T-helper 22 cell (primary cell): Measurements from ENCODE around the gene AARS2.

Experiments
- DNase-seq: peaks from one replicate; pipeline ENCODE4 v3.0.0-alpha.2; 2020; ENCODE audit warnings: low read depth

The AARS2 gene

GRCh38 chr6:44262467-44263353, 50.4 kb downstream of the AARS2 start:
- DNase-seq, result no peak

DNA sequence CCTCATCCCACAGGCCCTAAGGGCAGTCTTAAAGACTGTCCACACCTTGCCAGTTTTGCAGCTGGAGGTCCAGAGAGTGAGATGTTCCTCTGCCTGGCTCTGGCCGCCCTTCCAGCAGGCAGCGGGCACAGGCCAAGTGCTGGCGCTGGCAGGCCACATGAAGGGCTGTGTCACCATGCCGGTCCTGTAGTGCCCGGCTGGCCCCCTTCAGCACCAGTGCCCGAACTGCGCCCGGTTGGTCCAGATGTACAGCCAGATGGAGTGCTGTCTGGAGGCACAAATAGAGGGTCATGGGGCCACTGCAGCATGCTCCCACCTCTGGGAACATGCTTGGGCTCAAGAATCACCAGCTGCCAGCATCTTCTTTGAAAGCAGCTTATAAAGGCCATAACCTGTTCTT, 51.6 kb downstream of the AARS2 start:
- no peak for DNase-seq

DNA sequence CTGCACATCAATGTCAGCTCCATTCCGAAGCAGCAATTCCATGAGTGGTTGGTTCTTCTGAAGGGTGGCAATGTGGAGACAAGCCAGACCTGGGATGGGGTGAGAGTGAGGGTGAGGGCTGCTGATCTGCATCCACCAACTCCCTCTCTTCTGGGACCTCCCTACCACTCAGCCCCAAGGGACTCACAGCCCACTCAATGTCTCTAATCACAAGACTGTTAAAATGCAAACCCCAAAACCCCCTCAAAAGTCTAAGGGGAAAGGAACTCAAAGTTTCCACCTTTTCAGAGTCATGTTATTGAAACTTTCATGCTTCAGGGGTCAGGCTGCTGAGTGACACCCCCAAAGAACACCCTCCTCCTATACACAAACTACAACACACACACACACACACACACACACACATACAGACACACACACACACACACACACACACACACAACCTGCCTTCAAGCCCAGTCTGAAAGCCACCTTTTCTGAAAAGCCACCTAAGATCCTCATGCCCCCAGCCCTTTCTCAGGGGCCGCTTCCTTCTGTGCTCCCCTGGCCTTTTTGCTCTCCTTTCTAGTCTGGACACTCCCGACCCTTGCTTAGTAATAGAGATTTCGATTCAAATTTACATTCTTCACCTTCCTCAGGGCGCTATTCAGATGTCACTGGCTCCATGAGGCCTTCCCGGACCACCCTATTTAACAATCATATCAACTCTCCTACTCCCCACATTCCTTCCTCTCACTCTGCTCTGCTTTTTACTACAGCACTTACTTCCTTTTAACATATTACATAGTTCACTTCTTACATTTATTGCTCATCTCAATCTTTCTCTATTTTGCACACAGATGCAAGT, 52.5 kb downstream of the AARS2 start:
- no peak for DNase-seq

DNA sequence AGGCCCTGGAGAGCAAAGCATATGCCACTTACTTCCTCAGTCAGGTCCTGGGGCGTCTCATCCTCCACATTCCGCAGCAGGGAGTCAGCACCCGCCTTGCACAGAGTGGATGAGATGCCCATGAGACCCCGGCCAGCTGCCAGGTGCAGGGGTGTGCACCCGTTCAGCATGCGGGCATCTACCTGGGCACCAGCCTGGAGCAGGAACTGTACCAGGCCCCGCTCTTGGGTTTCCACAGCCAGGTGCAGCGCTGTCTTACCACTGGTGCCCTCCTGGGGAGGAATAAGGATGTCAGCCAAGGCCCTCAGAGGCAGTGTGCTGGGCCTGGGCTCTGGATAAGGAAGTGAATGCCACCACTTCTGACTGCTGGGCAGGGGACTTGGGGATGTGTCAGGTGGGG, 53.1 kb downstream of the AARS2 start:
- no peak for DNase-seq

- DNase-seq, result no peak
These were observed 54.2 kb downstream of the AARS2 start for GRCh38 chr6:44258921-44259320.

GRCh38 chr6:44258325-44258863, 54.8 kb downstream of the AARS2 start:
- no peak for DNase-seq

- DNase-seq, result no peak
These were observed 55.3 kb downstream of the AARS2 start for GRCh38 chr6:44257753-44258324.

- DNase-seq, result peak; percentile 42
These were observed 56.0 kb downstream of the AARS2 start, which contains the start of gene SLC35B2 for GRCh38 chr6:44257025-44257752. TSS of gene SLC35B2 (minus strand) at chr6:44257528. CDS start at chr6:44257410, 118 bp downstream.

DNA sequence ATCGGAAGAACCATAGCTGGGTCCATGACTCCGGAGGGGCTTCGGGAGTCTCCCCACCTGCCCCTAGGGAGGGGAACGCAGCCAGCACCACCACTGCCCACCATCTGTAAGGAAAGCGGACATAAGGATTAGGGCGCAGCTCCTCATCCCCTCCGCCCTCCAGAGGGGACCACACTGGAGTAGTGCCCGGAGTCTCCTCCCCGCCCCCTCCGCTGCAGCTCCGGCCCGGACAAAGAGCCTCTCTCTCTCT, 56.4 kb downstream of the AARS2 start:
- DNase-seq, result no peak

- DNase-seq, result no peak
These were observed 57.0 kb downstream of the AARS2 start for GRCh38 chr6:44255871-44256774.

DNA sequence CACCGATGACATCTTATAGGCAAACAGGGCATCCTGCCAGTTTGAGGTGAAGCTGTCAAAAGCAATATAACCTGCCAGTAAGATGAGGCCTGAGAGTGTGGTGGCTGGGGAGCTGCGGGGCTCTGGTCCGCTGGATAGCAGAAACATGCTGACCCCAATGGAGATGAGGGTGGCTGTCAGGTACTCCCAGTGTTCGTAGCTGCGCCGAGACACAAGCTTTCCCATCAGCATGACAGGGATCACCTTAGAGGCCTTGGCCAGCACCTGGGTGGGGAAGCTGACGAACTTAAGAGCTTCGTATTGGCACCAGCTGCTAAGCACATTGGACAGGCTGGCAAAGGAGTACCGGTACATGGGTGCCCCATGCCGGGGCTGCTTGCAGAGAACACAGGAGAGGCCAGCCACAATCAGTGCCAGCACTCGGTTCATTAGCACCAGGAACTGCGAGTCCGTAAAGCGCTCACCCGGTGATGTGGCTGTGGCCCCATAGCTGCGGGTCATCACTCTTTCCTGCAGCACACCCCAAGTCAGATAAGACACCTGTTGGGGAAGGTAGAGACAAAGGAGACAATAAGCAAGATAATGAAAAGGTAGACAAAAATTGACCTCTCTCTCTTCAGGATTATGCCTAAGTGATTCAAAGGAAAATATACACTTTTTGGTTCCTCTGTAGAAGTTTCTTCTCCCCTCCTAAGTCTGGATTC, 57.9 kb downstream of the AARS2 start:
- DNase-seq, result no peak

GRCh38 chr6:44254191-44255104, 58.7 kb downstream of the AARS2 start:
- DNase-seq, result no peak

GRCh38 chr6:44253307-44254101, 59.6 kb downstream of the AARS2 start:
- no peak for DNase-seq

DNA sequence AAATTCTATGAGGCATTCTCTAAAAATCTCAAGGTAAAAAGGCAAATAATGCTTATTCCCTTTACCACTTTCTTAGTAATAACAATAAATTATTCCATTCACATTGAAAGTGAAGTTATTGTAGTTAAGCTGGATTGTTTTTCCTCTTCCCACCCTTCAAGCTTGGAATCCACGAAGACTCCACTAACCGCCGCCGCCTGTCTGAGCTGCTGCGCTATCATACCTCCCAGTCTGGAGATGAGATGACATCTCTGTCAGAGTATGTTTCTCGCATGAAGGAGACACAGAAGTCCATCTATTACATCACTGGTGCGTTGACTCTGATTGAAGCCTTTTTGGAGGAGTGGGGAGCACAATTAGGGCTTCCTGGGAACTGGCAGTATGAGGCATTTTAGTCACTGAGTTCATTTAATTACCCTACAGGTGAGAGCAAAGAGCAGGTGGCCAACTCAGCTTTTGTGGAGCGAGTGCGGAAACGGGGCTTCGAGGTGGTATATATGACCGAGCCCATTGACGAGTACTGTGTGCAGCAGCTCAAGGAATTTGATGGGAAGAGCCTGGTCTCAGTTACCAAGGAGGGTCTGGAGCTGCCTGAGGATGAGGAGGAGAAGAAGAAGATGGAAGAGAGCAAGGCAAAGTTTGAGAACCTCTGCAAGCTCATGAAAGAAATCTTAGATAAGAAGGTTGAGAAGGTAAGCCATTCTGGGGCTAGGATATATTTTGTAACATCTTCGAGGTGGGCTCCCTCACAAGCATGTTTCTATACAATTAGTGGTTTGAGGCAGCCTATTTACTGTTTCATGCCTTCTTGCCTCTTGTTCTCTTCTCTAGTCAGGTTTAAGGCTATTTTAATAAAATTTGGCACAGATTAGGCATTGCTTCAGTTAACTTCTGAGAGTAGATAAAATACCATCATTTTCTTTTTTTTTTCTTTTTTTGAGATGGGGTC, 61.3 kb downstream of the AARS2 start:
- DNase-seq, result no peak

DNA sequence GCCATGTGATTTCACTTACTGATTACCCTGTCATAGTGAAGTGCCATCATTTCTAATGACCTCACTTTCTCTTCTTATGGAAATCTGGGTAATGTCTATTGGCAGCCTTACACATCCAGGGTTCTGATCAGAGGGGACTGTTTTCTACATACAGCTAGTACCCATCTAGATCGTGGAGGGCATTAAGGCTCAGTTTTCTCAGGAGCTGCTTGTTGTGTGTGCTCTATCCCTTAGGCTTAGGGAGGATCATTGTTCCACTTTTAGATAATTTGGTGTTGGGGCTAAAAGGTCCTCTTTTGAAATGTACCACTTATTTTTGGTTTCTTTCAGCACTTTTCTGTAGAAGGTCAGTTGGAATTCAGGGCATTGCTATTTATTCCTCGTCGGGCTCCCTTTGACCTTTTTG, 62.4 kb downstream of the AARS2 start:
- DNase-seq, result no peak

DNA sequence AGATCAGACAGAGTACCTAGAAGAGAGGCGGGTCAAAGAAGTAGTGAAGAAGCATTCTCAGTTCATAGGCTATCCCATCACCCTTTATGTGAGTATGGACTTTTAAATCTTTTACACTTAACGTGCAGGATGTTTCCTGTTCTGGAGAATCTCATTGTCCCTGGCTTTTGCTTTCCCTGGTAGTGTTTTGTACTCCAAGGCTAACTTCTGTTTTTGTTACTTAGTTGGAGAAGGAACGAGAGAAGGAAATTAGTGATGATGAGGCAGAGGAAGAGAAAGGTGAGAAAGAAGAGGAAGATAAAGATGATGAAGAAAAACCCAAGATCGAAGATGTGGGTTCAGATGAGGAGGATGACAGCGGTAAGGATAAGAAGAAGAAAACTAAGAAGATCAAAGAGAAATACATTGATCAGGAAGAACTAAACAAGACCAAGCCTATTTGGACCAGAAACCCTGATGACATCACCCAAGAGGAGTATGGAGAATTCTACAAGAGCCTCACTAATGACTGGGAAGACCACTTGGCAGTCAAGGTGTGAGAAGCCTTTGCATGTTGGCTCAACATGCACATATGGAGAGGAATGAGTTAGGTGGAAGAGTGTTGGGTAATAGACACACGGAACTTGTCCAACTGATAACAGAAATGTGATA, 63.0 kb downstream of the AARS2 start:
- DNase-seq, result no peak
